ENCODE measurements around the gene A1BG. TPM values are rescaled to one million over a fixed set of nuclear protein-coding genes. Genes with fewer than 3 reads are reported as not detected.

A1BG gene
- total RNA-seq, 4 donors from 2014 or later: 86.1 to 165 (median 97.6) TPM

DNA sequence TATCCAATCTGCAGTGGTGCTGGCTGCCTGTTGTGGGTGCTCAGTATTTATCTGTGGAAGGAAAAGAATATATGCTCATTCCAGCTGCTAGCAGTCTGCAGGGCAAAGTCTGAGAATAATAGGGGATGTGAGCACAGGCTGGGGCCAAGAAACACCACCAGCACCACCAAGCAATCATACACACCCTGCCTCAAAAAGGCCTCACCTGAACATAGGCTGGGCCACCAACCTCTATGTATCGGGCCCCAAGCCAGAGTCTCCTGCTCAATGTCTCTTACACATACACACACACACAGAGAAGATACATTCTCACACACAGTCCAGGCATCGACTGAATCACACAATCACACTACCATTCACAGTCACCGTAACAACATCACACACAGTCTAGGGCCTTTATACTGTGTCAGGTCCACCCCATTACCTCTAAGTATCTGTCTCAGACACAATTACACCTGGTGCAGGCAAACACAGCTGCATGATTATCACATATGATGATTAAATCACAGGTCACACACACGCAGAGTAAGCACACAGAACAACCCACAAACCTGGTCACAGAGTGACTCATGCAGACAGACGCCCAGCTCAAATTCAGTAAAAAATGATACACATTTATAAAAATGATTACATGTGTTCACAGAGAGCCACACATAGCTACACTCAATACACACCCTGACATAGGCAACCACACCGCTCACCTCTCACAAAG, 27.8 kb downstream of the A1BG start:
- no peak for DNase-seq (ENCODE audit: low spot score in 2 of 2)
- H3K27ac ChIP-seq: no peak overlapping the region
- H3K36me3 ChIP-seq: peaks cover 0 to 33% (median 0%) of the 10 kb centered on the region in 3 donors
- TF ChIP-seq EP300 (IDR thresholded peaks at IDR 0.05) (no peak), POLR2A (IDR thresholded peaks at IDR 0.05) (no peak)
- TF ChIP-seq, protein P1, sequence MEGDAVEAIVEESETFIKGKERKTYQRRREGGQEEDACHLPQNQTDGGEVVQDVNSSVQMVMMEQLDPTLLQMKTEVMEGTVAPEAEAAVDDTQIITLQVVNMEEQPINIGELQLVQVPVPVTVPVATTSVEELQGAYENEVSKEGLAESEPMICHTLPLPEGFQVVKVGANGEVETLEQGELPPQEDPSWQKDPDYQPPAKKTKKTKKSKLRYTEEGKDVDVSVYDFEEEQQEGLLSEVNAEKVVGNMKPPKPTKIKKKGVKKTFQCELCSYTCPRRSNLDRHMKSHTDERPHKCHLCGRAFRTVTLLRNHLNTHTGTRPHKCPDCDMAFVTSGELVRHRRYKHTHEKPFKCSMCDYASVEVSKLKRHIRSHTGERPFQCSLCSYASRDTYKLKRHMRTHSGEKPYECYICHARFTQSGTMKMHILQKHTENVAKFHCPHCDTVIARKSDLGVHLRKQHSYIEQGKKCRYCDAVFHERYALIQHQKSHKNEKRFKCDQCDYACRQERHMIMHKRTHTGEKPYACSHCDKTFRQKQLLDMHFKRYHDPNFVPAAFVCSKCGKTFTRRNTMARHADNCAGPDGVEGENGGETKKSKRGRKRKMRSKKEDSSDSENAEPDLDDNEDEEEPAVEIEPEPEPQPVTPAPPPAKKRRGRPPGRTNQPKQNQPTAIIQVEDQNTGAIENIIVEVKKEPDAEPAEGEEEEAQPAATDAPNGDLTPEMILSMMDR (IDR thresholded peaks at IDR 0.05): no peak
- H3K4me3 ChIP-seq: peak overlapping the region in 1 of 4 donors; percentile 82
- H3K4me1 ChIP-seq: peaks cover 0 to 33% (median 12%) of the 10 kb centered on the region in 4 donors
- no peaks in the 10 kb centered on the region for H3K9me3 ChIP-seq
- no peaks in the 10 kb centered on the region for H3K27me3 ChIP-seq
- WGBS, 2 donors: 83 to 87% methylated on average over 6 of the region's 6 CpGs

DNA sequence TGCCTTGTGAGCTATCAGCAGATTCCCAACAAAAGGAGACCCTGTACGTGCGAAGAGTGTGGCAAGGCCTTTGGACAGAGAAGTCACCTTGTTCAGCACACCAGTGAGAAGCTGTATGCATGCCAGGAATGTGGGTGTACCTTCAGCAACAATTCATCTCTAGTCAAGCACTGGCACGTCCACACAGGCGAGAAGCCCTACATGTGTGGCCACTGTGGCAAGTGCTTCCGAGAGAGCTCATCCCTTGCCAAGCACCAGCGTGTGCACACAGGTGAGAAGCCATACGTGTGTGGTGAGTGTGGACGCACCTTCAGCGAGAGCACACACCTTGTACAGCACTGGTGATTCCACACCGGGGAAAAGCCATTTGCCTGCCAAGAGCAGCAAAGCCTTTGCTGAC, 34.1 kb downstream of the A1BG start:
- 89% methylated on average over 10 of the region's 10 CpGs for WGBS, 2 donors
- TF ChIP-seq, protein P1 (IDR thresholded peaks at IDR 0.05): no peak
- TF ChIP-seq POLR2A (IDR thresholded peaks at IDR 0.05) (no peak), EP300 (IDR thresholded peaks at IDR 0.05) (no peak)
- no peak for DNase-seq (ENCODE audit: low spot score in 2 of 2)
- Histone ChIP-seq H3K9me3 (peaks cover 0 to 4% (median 0%) of the 10 kb centered on the region in 4 donors), H3K36me3 (peaks cover 0 to 71% (median 0%) of the 10 kb centered on the region in 3 donors), H3K4me1 (no peaks in the 10 kb centered on the region), H3K27me3 (no peaks in the 10 kb centered on the region), H3K4me3 (no peak overlapping the region), H3K27ac (no peak overlapping the region)

DNA sequence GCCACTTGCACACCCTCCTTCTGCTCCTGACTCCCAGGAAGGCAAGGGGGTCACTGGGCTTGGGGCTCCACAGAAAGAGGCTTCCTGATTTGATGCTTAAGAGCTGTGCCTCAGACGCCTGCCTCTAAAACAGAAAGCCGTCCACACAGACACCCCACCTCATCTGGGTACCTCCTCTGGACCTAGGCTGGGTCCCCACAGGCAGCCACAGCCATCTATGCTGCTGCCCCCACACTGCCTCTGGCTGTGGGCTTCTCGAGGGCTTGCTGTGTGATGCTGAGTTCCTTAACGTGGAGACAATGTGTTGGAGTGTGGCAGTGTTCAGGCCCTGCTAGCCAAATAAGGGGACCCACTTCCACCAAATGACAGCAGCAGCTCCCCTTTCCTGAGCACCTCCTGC, 35.0 kb downstream of the A1BG start:
- Histone ChIP-seq H3K27me3 (no peaks in the 10 kb centered on the region), H3K9me3 (peaks cover 0 to 4% (median 0%) of the 10 kb centered on the region in 4 donors), H3K4me1 (no peaks in the 10 kb centered on the region), H3K36me3 (peaks cover 0 to 76% (median 8%) of the 10 kb centered on the region in 3 donors), H3K27ac (no peak overlapping the region), H3K4me3 (no peak overlapping the region)
- TF ChIP-seq, protein P1 (IDR thresholded peaks at IDR 0.05): no peak
- TF ChIP-seq POLR2A (IDR thresholded peaks at IDR 0.05) (no peak), EP300 (IDR thresholded peaks at IDR 0.05) (no peak)
- WGBS, 2 donors: 74 to 80% methylated on average over 4 of the region's 4 CpGs
- no peak for DNase-seq (ENCODE audit: low spot score in 2 of 2)

DNA sequence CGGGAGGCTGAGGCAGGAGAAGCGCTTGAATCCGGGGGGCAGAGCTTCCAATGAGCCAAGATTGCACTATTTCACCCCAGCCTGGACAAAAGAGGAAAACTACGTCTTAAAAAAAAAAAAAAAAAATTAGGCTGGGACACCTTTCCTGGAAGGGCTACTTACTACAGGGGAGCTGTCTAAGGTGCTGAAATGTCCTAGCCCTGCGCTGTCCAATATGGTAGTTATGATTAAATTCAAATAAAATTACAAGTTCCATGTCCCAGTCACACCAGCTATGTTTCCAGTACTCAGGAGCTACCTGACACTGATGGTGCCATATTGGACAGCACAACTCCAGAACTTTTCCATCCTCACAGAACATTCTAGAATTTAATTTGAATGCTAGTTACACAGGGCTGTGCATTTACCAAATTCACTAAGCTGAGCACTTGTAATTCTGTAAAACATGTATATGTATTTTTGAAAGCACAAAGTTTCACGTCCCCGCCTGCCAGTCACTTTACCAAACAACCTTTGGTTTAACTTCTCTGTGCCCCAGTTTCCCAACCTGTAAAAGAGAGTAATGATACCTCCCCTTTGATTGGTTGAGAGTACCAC, 35.7 kb downstream of the A1BG start:
- 61 to 62% methylated on average over 7 of the region's 7 CpGs for WGBS, 2 donors

More for the DNA sequence above, 35.7 kb downstream of the A1BG start:
- peaks cover 4 to 76% (median 15%) of the 10 kb centered on the region in 3 donors for H3K36me3 ChIP-seq
- no peak overlapping the region for H3K27ac ChIP-seq
- H3K9me3 ChIP-seq: peaks cover 0 to 4% (median 0%) of the 10 kb centered on the region in 4 donors
- no peak overlapping the region for H3K4me3 ChIP-seq
- H3K4me1 ChIP-seq: no peaks in the 10 kb centered on the region
- TF ChIP-seq, protein P1 (IDR thresholded peaks at IDR 0.05): no peak
- TF ChIP-seq POLR2A (IDR thresholded peaks at IDR 0.05) (no peak), EP300 (IDR thresholded peaks at IDR 0.05) (no peak)
- DNase-seq (ENCODE audit: low spot score in 2 of 2): no peak
- no peaks in the 10 kb centered on the region for H3K27me3 ChIP-seq

All from tibial nerve (tissue), 4 donors.